HG03460 (cell line): Measurements from ENCODE around the gene AOC2.
"Not testable (repeated sequence)": the region's sequence is repeated elsewhere in the genome, so short reads cannot be mapped to it uniquely, and the experiment has no call there.

Experiments
- ATAC-seq: cut with Tn5 transposase; IDR thresholded peaks from one replicate; pipeline ENCODE4 v1.9.1; 2021; ENCODE audit not compliant: unreplicated experiment

The AOC2 gene

GRCh38 chr17:42879596-42879985, 35.2 kb downstream of the AOC2 start:
- no peak for ATAC-seq

DNA sequence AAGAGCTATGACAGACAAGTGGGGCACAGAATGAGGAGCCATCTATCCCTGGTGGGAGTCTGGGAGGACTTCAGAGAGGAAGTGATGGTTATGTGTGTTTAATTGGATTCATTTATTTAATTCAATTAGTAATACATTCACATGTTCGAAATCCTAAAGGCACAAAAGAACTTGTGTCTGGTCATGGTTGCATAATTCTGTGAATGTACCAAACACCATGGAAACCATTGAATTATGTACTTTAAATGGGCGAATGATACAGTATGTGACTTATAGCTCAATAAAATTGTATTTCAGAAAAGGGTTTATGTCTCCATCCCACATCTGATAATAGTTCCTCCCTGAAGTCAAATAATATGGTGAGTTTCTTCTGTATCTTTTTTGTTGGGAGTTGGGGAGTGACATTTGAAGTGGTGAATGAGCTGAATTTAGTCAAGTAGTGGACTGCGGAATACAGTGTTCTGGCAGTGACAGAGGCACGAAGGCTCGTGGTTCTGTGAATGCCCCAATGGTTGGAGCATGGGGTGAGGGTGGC, 36.5 kb downstream of the AOC2 start:
- no peak for ATAC-seq

DNA sequence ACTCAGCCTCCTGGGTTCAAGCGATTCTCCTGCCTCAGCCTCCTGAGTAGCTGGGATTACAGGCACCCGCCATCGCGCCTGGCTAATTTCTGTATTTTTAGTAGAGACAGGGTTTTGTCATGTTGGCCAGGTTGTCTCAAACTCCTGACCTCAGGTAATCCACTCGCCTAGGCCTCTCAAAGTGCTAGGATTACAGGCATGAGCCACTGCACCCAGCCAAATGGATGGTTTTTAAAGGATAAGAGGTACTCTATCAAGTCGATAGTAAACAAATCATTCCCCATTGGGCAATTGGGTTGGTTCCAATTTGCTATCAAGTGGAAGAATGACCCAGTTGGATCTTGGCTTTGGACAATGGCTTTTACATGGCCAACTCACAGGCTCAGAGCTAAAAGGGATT, 37.3 kb downstream of the AOC2 start:
- not testable (repeated sequence) for ATAC-seq

- no peak for ATAC-seq
Measured at GRCh38 chr17:42882166-42882565, 37.8 kb downstream of the AOC2 start.

DNA sequence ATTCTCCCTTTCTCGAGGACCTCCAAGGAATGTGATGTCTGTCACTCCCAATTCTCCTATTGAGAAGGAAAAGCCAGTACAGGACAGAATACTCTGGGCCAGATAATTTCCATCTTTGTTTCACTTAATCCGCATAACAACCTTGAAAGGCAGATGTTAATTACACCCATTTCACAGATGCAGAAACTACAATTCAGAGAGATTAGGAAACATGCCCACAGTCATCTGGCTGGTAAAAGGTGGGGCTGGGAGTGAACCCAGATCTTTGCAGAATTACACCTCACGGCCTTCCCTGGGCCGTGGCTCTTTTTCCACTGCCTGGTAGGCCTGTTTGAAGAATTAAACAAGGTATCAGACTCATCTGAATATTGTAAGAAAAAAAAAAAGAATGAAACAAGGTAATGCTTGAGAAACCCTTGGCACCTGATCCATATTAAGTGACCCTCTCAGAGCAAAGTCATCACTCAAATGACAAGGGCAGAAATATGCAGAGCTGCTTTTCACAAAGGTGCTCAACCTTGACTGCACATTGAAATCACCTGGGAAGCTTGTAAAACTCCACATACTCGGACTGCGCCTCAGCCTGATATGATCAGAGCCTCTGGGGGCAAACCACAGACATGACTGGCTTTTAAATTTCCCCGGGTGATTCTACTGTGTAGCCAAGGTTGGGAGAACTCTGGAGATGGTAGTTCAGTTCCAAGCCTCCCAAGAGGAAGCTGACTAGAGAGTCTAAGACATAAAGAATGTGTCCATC, 39.6 kb downstream of the AOC2 start:
- no peak for ATAC-seq

DNA sequence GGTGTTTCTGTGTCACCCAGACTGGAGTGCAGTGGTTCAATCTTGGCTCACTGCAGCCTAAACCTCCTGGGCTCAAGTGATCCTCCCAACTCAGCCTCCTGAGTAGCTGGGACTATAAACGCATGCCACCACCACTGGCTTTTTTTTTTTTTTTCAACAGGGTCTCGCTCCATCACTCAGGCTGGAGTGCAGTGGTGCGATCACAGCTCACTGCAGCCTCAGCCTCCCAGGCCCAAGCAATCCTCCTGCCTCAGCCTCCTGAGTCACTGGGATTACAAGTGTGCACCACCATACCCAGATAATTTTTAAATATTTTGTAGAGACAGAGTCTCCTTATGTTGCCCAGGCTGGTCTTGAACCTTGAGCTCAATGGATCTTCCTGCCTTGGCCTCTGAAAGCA, 41.4 kb downstream of the AOC2 start:
- ATAC-seq, result not testable (repeated sequence)

DNA sequence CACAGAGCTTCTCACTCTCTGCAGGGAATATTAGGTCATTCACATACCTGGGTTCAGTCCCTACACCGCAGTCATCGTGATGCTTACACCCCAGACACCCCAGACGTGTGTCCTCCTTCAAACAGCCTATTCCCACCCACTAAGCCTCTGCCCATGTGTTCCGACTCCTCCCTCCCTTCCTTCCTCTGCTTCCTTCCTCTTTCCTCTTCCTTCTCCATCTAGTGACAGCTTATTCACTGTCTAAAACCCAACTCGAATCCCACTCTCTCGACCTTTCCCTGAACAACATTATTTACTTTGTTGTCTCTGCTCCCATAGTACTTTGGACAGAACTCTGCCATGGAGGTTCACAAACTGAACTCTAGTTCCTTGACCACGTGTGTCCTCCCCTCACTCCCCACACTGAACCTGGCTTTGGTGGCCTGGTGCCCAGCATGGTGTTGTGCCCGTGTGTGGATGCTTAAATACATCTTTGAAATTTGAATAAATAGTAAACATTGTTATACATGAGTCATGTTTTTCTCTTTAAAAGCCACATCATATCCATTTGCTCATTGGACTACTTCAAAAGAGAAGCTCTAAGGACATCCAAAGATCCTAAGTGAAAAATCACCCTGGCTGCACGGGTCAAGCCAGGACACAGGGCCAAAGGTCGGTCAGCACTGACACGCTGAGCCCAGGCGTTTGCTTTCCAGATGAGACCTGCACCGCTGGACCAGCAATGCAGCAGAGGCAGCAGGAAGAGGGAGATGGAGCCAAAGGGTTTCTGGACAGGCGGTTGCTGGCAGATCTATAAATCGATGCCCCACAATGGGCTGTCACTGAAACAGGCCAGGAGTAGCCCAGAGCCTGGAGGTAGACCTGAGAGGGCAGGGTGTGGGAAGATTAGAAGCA, 42.1 kb downstream of the AOC2 start:
- no peak for ATAC-seq

DNA sequence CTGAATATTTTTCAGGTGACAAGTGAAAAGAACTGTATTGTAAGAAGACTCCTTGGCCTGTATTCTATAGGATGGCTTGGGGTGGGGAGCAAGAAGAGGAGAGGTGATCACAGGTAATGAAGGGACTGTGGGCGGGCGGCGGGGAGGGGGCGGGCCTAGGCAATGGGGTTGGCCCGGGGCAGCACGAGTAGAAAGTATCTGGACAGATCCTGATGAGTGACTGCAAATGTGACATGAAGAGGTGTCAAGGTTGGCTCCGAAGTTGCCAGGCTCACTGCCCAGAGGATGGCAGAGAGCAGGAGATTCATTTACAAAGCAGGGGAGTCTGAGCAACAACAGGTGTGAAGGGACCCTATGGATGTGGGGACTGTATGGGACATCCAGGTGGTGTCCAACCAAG, 45.4 kb downstream of the AOC2 start:
- no peak for ATAC-seq

- no peak for ATAC-seq
Measured at GRCh38 chr17:42891539-42892152, 47.3 kb downstream of the AOC2 start.

DNA sequence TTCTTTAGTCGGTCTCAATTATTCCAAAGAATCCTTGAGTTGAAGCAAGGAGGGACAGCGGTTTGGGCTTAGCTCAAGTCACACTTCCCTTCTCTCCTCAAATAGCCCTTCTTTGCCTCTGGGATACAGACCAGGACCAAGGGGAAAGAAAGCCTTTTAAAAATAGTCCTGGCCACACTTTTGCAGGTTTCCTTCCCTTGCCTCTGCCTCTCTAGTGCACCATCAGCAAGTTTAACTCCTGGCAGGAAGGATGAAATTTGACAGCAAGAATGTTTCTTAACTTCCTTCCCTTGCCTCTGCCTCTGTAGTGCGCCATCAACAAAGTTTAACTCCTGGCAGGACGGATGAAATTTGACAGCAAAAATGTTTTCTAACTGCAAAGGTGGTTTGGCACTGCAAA, 49.0 kb downstream of the AOC2 start:
- no peak for ATAC-seq

DNA sequence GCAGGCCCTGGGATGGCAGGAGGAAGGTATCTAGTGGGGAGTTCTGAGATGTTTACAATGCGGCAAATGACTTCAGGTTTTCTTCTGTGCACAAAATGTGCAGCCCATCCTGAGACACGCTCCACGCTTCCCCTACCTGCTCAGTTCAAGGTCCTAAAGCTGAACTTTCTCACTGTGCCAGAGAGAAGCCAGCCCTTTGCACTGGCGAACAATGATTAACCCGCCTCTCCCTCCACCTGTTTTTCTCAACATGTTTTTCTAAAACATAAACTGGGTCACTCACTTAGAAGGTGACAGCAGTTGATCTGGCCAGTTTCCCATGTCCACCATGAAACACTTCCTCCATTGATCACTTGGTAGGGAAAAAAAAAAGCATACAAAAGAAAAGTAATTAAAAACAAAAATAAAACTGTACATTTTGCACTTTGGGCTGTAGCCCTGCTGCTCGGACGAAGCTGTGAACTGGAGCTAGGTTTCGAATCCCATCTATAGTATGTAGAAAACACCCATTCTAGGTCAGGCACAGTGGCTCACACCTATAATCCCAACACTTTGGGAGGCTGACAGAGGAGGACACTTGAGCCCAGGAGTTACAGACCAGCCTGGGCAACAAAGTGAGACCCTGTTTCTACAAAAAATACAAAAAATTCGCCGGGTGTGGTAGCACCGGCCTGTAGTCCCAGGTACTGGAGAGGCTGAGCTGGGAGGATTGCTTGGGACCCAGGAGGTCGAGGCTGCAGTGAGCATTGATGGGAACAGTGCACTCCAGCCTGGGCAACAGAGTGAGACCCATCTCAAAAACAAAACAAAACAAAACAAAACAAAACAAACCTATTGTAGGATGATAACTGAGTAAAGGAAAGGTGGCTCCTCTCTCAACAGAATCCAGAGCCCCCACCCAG, 50.2 kb downstream of the AOC2 start:
- no peak for ATAC-seq

DNA sequence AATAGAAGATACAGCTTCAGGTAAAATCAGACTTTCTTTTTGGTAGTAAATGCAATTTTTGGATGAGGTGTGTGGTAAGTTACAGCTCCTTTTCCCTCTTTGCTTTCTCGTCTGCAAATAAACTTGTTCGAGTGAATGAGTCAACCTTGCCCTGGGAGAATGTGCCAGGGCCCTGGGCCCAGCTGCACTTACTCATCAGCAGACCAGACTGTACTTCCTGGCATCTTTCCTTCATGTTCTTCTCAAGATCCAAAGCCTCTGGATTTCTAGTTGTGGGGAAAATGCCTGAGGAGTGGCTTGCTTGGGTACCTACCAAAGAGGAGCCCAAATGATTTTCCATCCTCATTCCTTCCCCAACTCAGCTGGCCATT, 50.8 kb downstream of the AOC2 start:
- ATAC-seq, result no peak

DNA sequence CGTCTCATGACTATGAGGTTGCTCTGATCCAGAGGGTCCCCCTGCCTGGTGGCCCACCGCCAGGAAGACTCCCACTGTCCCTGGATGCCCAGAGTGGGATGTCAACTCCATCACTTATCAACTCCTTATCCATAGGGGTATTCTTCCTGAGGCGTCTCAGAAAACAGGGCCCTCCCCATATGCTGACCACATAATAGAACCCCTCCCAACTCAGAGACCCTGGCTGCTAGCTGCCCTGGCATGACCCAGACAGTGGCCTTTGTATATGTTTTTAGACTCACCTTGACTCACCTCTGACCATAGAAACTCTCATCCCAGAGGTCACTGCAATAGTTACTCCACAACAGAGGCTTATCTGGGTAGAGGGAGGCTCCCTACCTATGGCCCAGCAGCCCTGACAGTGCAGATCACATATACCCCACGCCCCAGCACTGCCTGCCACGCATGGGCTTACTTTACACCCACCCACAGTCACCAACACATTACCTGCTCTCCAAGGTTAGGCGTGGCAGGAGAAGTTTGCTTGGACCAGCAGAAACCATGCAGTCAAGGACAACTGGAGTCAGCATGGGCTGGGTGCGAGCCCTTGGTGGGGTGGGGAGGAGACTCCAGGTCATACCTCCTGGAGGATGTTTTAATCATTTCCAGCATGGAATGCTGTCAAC, 53.9 kb downstream of the AOC2 start:
- ATAC-seq, result no peak

DNA sequence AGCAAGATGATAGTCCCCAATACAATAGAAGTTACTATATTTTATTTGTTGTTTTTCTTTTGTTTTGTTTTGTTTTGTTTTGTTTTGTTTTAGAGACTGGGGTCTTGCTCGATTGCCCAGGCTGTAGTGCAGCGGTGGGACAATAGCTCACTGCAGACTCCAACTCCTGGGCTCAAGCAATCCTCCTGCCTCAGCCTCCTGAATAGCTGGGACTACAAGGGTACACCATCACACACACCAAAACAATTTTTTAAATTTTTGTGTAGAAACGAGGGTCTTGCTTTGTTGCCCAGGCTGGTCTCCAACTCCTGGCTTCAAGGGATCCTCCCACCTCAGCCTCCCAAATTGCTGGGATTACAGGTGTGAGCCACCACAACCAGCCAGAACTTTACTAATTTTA, 55.6 kb downstream of the AOC2 start:
- ATAC-seq, result not testable (repeated sequence)
